H9 (cell line): Measurements from ENCODE around the gene SRD5A2. TPM values are rescaled to one million over a fixed set of nuclear protein-coding genes. Genes with fewer than 3 reads are reported as not detected.

Experiments
- DNase-seq: peaks from one replicate; pipeline ENCODE4 v3.0.0-alpha.2; 2017
- H2AFZ ChIP-seq: one replicate; pipeline ENCODE4 v1.6.1; 2013; ENCODE audit warnings: mild to moderate bottlenecking, low read length, control low read depth, moderate library complexity
- H2AK5ac ChIP-seq: 2 replicates; pipeline ENCODE4 v1.6.1; 2013; ENCODE audit warnings: low read length, control low read depth, mixed read lengths; ENCODE audit not compliant: insufficient read length
- H2BK120ac ChIP-seq: one replicate; pipeline ENCODE4 v1.6.1; 2013; ENCODE audit warnings: low read depth, mild to moderate bottlenecking, low read length, control low read depth, inconsistent platforms; ENCODE audit not compliant: poor library complexity, severe bottlenecking
- H2BK12ac ChIP-seq: 2 replicates; pipeline ENCODE4 v1.6.1; 2013; ENCODE audit warnings: low read length, control low read depth, mixed read lengths, low read depth; ENCODE audit not compliant: insufficient read length
- H2BK15ac ChIP-seq: 2 replicates; pipeline ENCODE4 v1.6.1; 2013; ENCODE audit warnings: low read depth, low read length, control low read depth
- H2BK20ac ChIP-seq: one replicate; pipeline ENCODE4 v1.6.1; 2013; ENCODE audit warnings: low read depth, mild to moderate bottlenecking, low read length, control low read depth, inconsistent platforms; ENCODE audit not compliant: poor library complexity, severe bottlenecking
- H2BK5ac ChIP-seq: 2 replicates; pipeline ENCODE4 v1.6.1; 2013; ENCODE audit warnings: low read length, control low read depth, mixed read lengths; ENCODE audit not compliant: insufficient read length
- H3K14ac ChIP-seq: 2 replicates; pipeline ENCODE4 v1.6.1; 2013; ENCODE audit warnings: low read length, control low read depth; ENCODE audit not compliant: insufficient read depth
- H3K18ac ChIP-seq: 2 replicates; pipeline ENCODE4 v1.6.1; 2013; ENCODE audit warnings: low read depth, mild to moderate bottlenecking, mixed read lengths, low read length, control low read depth; ENCODE audit not compliant: insufficient read length
- H3K23ac ChIP-seq: 2 replicates; pipeline ENCODE4 v1.6.1; 2013; ENCODE audit warnings: low read length, control low read depth, mixed read lengths, low read depth; ENCODE audit not compliant: insufficient read length
- H3K23me2 ChIP-seq: 2 replicates; pipeline ENCODE4 v1.6.1; 2013; ENCODE audit warnings: low read depth, mild to moderate bottlenecking, mixed read lengths, low read length, control low read depth; ENCODE audit not compliant: insufficient read length, poor library complexity, severe bottlenecking
- H3K27ac ChIP-seq: 2 replicates; pipeline ENCODE4 v1.5.1; 2013; ENCODE audit warnings: low read length, control low read depth, mixed read lengths, low read depth; ENCODE audit not compliant: insufficient read length
- H3K27me3 ChIP-seq: 2 replicates; pipeline ENCODE4 v1.6.1; 2013; ENCODE audit warnings: low read length, control low read depth, inconsistent platforms; ENCODE audit not compliant: insufficient read depth
- H3K4ac ChIP-seq: 2 replicates; pipeline ENCODE4 v1.6.1; 2013; ENCODE audit warnings: low read depth, mild to moderate bottlenecking, control low read depth, inconsistent platforms, low read length, moderate library complexity
- H3K4me1 ChIP-seq: 2 replicates; pipeline ENCODE4 v1.6.1; 2013; ENCODE audit warnings: low read length, control low read depth, inconsistent platforms; ENCODE audit not compliant: insufficient read depth
- H3K4me2 ChIP-seq: 2 replicates; pipeline ENCODE4 v1.6.1; 2013; ENCODE audit warnings: low read length, control low read depth, mixed read lengths; ENCODE audit not compliant: insufficient read length, insufficient read depth
- H3K56ac ChIP-seq: 2 replicates; pipeline ENCODE4 v1.6.1; 2013; ENCODE audit warnings: low read depth, mild to moderate bottlenecking, mixed read lengths, low read length, control low read depth; ENCODE audit not compliant: insufficient read length
- H3K79me1 ChIP-seq: 2 replicates; pipeline ENCODE4 v1.6.1; 2013; ENCODE audit warnings: low read depth, mild to moderate bottlenecking, moderate library complexity, low read length, control low read depth, inconsistent platforms; ENCODE audit not compliant: insufficient read depth, poor library complexity, severe bottlenecking
- H3K79me2 ChIP-seq: 2 replicates; pipeline ENCODE4 v1.6.1; 2013; ENCODE audit warnings: low read length, control low read depth, inconsistent platforms; ENCODE audit not compliant: insufficient read depth
- H3K9ac ChIP-seq: 2 replicates; pipeline ENCODE4 v1.6.1; 2013; ENCODE audit warnings: low read length, control low read depth, mixed read lengths; ENCODE audit not compliant: insufficient read length; ENCODE audit errors: extremely low read depth
- H3K9me3 ChIP-seq: one replicate; pipeline ENCODE4 v1.6.1; 2013; ENCODE audit warnings: low read depth, low read length, inconsistent platforms; ENCODE audit not compliant: control insufficient read depth
- H3T11ph ChIP-seq: one replicate; pipeline ENCODE4 v1.6.1; 2013; ENCODE audit warnings: mild to moderate bottlenecking, low read length, control low read depth, inconsistent platforms
- H4K20me1 ChIP-seq: one replicate; pipeline ENCODE4 v1.6.1; 2013; ENCODE audit not compliant: control insufficient read depth, insufficient read length, insufficient read depth
- H4K5ac ChIP-seq: 2 replicates; pipeline ENCODE4 v1.6.1; 2013; ENCODE audit warnings: low read depth, mild to moderate bottlenecking, mixed read lengths, low read length, control low read depth; ENCODE audit not compliant: insufficient read length
- H4K8ac ChIP-seq: replicated peaks from 2 replicates; pipeline ENCODE4 v1.6.1; 2013; ENCODE audit warnings: low read length, control low read depth, mixed read lengths, low read depth; ENCODE audit not compliant: insufficient read length
- H4K91ac ChIP-seq: 2 replicates; pipeline ENCODE4 v1.6.1; 2013; ENCODE audit warnings: low read depth, mild to moderate bottlenecking, moderate library complexity, mixed read lengths, low read length, control low read depth; ENCODE audit not compliant: insufficient read length
- H3K27ac Mint-ChIP-seq, 3 experiments: 2 replicates in 2 of 3; 3 replicates in 1 of 3; pipeline ENCODE4 v1.8.0; 2020 to 2021; ENCODE audit warnings: mixed read lengths in 3 of 3, mild to moderate bottlenecking in 1 of 3, moderate library complexity in 1 of 3
- H3K27me3 Mint-ChIP-seq: 2 replicates; pipeline ENCODE4 v1.8.0; 2021; ENCODE audit warnings: low read depth, mild to moderate bottlenecking, moderate library complexity, mixed read lengths
- H3K36me3 Mint-ChIP-seq, 3 experiments: 2 replicates in 2 of 3; 3 replicates in 1 of 3; pipeline ENCODE4 v1.8.0; 2020 to 2021; ENCODE audit warnings: low read depth in 3 of 3, mixed read lengths in 3 of 3; ENCODE audit not compliant: insufficient read depth in 1 of 3
- H3K4me1 Mint-ChIP-seq, 2 experiments: 2 replicates each; pipeline ENCODE4 v1.8.0; 2020; ENCODE audit warnings: mixed read lengths in 2 of 2
- H3K4me3 Mint-ChIP-seq, 2 experiments: 2 replicates in 1 of 2; 3 replicates in 1 of 2; pipeline ENCODE4 v1.8.0; 2020 to 2021; ENCODE audit warnings: mild to moderate bottlenecking in 2 of 2, mixed read lengths in 2 of 2, moderate library complexity in 1 of 2
- H3K9me3 Mint-ChIP-seq, 2 experiments: 2 replicates in 1 of 2; 3 replicates in 1 of 2; pipeline ENCODE4 v1.8.0; 2020; ENCODE audit warnings: mild to moderate bottlenecking in 2 of 2, mixed read lengths in 2 of 2, moderate library complexity in 1 of 2
- WGBS: extraction: QIAGEN DNeasy Blood & Tissue Kit; methylation state at CpG from one replicate; pipeline ENCODE4 v1.1.7; 2013; ENCODE audit warnings: missing lambda C conversion rate, low lambda C conversion rate, mixed read lengths; ENCODE audit not compliant: insufficient read length; ENCODE audit errors: extremely low coverage; 5-methylcytosine and 5-hydroxymethylcytosine counted together
- total RNA-seq: library from RNA; stranded (reverse); gene quantifications from 2 replicates; pipeline ENCODE4 v1.2.1, GENCODE V29; 2021
- TF ChIP-seq, protein P1 (sequence below): fragments of 200-600 bp; sonication (generic); conservative IDR thresholded peaks from 3 replicates; pipeline ENCODE4 v1.8.0; 2021; ENCODE audit warnings: antibody characterized with exemption, mild to moderate bottlenecking

The SRD5A2 gene
- total RNA-seq, 1 experiment from 2014 or later = not detected

GRCh38 chr2:31531101-31531500 is 49.6 kb downstream of the SRD5A2 start:
- no peak overlapping the region for H3K18ac ChIP-seq
- DNase-seq = no peak
- no peak overlapping the region for H2BK20ac ChIP-seq
- H3K79me2 ChIP-seq = no peaks in the 10 kb centered on the region
- no peaks in the 10 kb centered on the region for H3K9me3 ChIP-seq
- H3K4me1 ChIP-seq = no peaks in the 10 kb centered on the region
- peaks cover 5% of the 10 kb centered on the region for H3K27me3 Mint-ChIP-seq
- no peaks in the 10 kb centered on the region for H3K79me1 ChIP-seq
- no peaks in the 10 kb centered on the region for H3K36me3 Mint-ChIP-seq
- H2AFZ ChIP-seq = no peak overlapping the region
- H2BK120ac ChIP-seq = no peak overlapping the region
- H3K4me3 Mint-ChIP-seq = no peak overlapping the region
- no peak overlapping the region for H4K5ac ChIP-seq
- H3K56ac ChIP-seq = no peak overlapping the region
- no peak overlapping the region for H3K23ac ChIP-seq
- no peak overlapping the region for H2BK5ac ChIP-seq
- no peaks in the 10 kb centered on the region for H4K20me1 ChIP-seq
- H3K27me3 ChIP-seq = no peaks in the 10 kb centered on the region
- TF ChIP-seq, protein P1, sequence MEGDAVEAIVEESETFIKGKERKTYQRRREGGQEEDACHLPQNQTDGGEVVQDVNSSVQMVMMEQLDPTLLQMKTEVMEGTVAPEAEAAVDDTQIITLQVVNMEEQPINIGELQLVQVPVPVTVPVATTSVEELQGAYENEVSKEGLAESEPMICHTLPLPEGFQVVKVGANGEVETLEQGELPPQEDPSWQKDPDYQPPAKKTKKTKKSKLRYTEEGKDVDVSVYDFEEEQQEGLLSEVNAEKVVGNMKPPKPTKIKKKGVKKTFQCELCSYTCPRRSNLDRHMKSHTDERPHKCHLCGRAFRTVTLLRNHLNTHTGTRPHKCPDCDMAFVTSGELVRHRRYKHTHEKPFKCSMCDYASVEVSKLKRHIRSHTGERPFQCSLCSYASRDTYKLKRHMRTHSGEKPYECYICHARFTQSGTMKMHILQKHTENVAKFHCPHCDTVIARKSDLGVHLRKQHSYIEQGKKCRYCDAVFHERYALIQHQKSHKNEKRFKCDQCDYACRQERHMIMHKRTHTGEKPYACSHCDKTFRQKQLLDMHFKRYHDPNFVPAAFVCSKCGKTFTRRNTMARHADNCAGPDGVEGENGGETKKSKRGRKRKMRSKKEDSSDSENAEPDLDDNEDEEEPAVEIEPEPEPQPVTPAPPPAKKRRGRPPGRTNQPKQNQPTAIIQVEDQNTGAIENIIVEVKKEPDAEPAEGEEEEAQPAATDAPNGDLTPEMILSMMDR = no peak
- H3K4me1 Mint-ChIP-seq = peaks cover 0 to 2% of the 10 kb centered on the region in 2 experiments; a peak in 1 of 4 replicates
- WGBS = no CpG with 5 or more reads among the region's 5 CpGs
- no peaks in the 10 kb centered on the region for H3K9me3 Mint-ChIP-seq
- H2BK15ac ChIP-seq = no peak overlapping the region
- no peak overlapping the region for H3K4ac ChIP-seq
- H3K27ac ChIP-seq = no peak overlapping the region
- H3K14ac ChIP-seq = no peak overlapping the region
- no peak overlapping the region for H3K9ac ChIP-seq
- H4K91ac ChIP-seq = no peak overlapping the region
- H2BK12ac ChIP-seq = no peak overlapping the region
- no peak overlapping the region for H3K27ac Mint-ChIP-seq
- no peak overlapping the region for H3T11ph ChIP-seq
- H3K23me2 ChIP-seq = no peaks in the 10 kb centered on the region
- no peak overlapping the region for H3K4me2 ChIP-seq
- H2AK5ac ChIP-seq = no peak overlapping the region
- no peak overlapping the region for H4K8ac ChIP-seq
